Measurements from ENCODE around the gene TMEM240. TPM values are rescaled to one million over a fixed set of nuclear protein-coding genes. Genes with fewer than 3 reads are reported as not detected.

TMEM240 gene
- total and polyA plus RNA-seq, 2 experiments from 2014 or later = 1.8 to 5.1 TPM

GRCh38 chr1:1551524-1552262, 11.3 kb upstream of the TMEM240 start (continued):
- no peak for TF ChIP-seq EZH2 (IDR thresholded peaks at IDR 0.05; ENCODE audit: low read depth, unreplicated experiment)

- TF ChIP-seq CTCF (conservative IDR thresholded peaks at IDR 0.05; ENCODE audit: low read depth in 2 of 2) (peak; percentile 41 to 55), ZNF331 (CRISPR knock-in tag; IDR thresholded peaks at IDR 0.05; ENCODE audit: low read depth) (no peak), POLR2AphosphoS5 (IDR thresholded peaks at IDR 0.05; ENCODE audit: low read depth) (0 out of 2 replicates have a peak, but pooled peaks have one; percentile 27)
- Histone ChIP-seq H2AFZ (no peak overlapping the region), H4K20me1 (replicated peaks; ENCODE audit: insufficient read depth) (peaks cover 25% of the 10 kb centered on the region), H3K4me2 (no peak overlapping the region), H3K9me2 (ENCODE audit: insufficient read depth) (no peaks in the 10 kb centered on the region), H3K36me3 (ENCODE audit: insufficient read depth) (no peaks in the 10 kb centered on the region), H3K27me3 (ENCODE audit: insufficient read depth) (no peaks in the 10 kb centered on the region), H3K79me2 (replicated peaks; ENCODE audit: insufficient read depth) (peaks cover 13% of the 10 kb centered on the region), H3K4me1 (ENCODE audit: insufficient read depth) (no peaks in the 10 kb centered on the region), H3K4me3 (no peak overlapping the region), H3K27ac (ENCODE audit: low read depth) (no peak overlapping the region), H3F3A (replicated peaks; ENCODE audit: low read depth) (0 out of 2 replicates have a peak, but pooled peaks cover 15% of the 10 kb centered on the region)
- ATAC-seq = peak; percentile 62
- Mint-ChIP-seq H3K4me3 (no peak overlapping the region), H3K36me3 (ENCODE audit: low read depth) (peaks cover 8% of the 10 kb centered on the region; the same call in 1 of the 3 replicates), H3K9me3 (no peaks in the 10 kb centered on the region; the same call in 2 of the 3 replicates), H3K27ac (peak overlapping the region; percentile 75), H3K4me1 (no peaks in the 10 kb centered on the region), H3K27me3 (ENCODE audit: insufficient read depth, low read depth, poor library complexity) (peaks cover 6% of the 10 kb centered on the region)
- DNase-seq (ENCODE audit: low spot score) = peak; percentile 68
These were observed 10.4 kb upstream of the TMEM240 start for GRCh38 chr1:1550591-1551432.

GRCh38 chr1:1550087-1550486, 9.7 kb upstream of the TMEM240 start:
- Histone ChIP-seq H3K4me1 (ENCODE audit: insufficient read depth) (no peaks in the 10 kb centered on the region), H3K27ac (ENCODE audit: low read depth) (no peak overlapping the region), H3K36me3 (ENCODE audit: insufficient read depth) (no peaks in the 10 kb centered on the region), H3F3A (replicated peaks; ENCODE audit: low read depth) (0 out of 2 replicates have a peak, but pooled peaks cover 15% of the 10 kb centered on the region), H3K4me2 (no peak overlapping the region), H3K27me3 (ENCODE audit: insufficient read depth) (no peaks in the 10 kb centered on the region), H3K79me2 (replicated peaks; ENCODE audit: insufficient read depth) (peaks cover 13% of the 10 kb centered on the region), H2AFZ (no peak overlapping the region), H3K9me2 (ENCODE audit: insufficient read depth) (no peaks in the 10 kb centered on the region), H3K4me3 (no peak overlapping the region), H4K20me1 (replicated peaks; ENCODE audit: insufficient read depth) (peaks cover 25% of the 10 kb centered on the region)
- Mint-ChIP-seq H3K4me1 (no peaks in the 10 kb centered on the region), H3K36me3 (ENCODE audit: low read depth) (peaks cover 13% of the 10 kb centered on the region; the same call in 2 of the 3 replicates), H3K27ac (no peak overlapping the region), H3K4me3 (no peak overlapping the region), H3K27me3 (ENCODE audit: insufficient read depth, low read depth, poor library complexity) (peaks cover 6% of the 10 kb centered on the region), H3K9me3 (no peaks in the 10 kb centered on the region; the same call in 2 of the 3 replicates)
- DNase-seq (ENCODE audit: low spot score) = no peak
- ATAC-seq = no peak
- TF ChIP-seq CTCF (conservative IDR thresholded peaks at IDR 0.05; ENCODE audit: low read depth in 2 of 2) (no peak), JUNB (IDR thresholded peaks at IDR 0.05; ENCODE audit: unreplicated experiment) (no peak), CREB1 (CRISPR knock-in tag; IDR thresholded peaks at IDR 0.05; ENCODE audit: low read depth) (no peak), NANOG (IDR thresholded peaks at IDR 0.05; ENCODE audit: borderline replicate concordance) (no peak)
